Measurements from ENCODE around the gene TMEM165.

The TMEM165 gene

DNA sequence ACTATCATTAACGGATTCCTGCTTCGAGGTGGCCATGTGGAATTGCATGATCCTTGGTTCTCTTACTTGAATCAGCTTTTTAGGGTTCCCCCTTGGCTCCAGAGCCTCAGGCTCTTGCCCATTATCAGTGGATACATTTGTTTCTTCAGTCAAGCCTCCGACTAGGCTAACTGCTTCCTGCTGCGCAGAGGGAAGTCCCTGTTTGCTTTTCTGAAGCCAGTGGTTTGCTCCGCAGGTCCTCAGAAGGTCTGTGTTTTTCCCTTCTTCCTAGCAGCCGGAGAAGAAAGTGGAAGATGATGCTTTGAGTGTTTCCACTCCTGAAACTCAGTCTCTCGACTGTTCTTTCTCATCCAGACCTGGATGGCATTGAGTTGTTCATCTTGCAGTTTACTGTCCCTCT is 29.1 kb upstream of the TMEM165 start:
- no peak for DNase-seq
- H3K4me3 ChIP-seq (ENCODE audit: insufficient read depth, low read depth, low read length, poor library complexity, severe bottlenecking): no peak overlapping the region
- H3K27me3 ChIP-seq (replicated peaks; ENCODE audit: control insufficient read depth, insufficient read depth, low read length, poor library complexity, severe bottlenecking): no peaks in the 10 kb centered on the region
- no peak overlapping the region for H3K27ac ChIP-seq (ENCODE audit: insufficient read depth, low read length, poor library complexity, severe bottlenecking)
- H3K36me3 ChIP-seq (ENCODE audit: control insufficient read depth, insufficient read depth, low read length): no peaks in the 10 kb centered on the region
- no peaks in the 10 kb centered on the region for H3K4me1 ChIP-seq (ENCODE audit: control insufficient read depth, insufficient read depth, low read length, poor library complexity, severe bottlenecking)
- no peaks in the 10 kb centered on the region for H3K9me3 ChIP-seq (ENCODE audit: control insufficient read depth, low read length)

DNA sequence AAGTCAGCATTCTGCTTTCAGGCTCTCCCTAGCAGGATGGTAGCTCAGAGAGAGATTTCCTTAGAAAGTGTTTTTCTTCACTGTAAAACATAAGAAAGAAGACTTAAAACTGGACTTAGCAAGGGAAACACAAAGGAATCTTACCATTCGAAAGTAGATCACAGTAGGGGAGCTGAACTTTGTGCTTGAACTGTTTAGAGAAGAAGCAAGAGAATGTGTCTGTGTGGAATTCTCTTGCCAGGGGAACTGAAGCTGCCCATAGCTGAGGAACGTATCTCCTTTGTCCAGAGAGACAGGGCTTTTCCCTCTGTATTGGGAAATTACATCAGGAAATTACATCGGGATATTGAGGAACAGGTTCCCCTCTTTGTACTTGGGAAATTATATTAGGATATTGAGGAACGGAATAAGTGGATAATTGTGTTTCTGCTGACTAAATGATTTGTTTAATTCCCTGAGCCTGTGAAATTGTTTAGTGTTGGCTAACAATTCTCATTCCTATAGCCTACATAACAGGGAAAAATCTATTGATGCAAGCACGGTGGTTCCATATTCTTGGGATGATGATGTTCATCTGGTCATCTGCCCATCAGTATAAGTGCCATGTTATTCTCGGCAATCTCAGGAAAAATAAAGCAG is 28.6 kb upstream of the TMEM165 start:
- H3K4me3 ChIP-seq (ENCODE audit: insufficient read depth, low read depth, low read length, poor library complexity, severe bottlenecking): no peak overlapping the region

GRCh38 chr4:55369968-55370367 is 25.8 kb upstream of the TMEM165 start:
- H3K9me3 ChIP-seq (ENCODE audit: control insufficient read depth, low read length): no peaks in the 10 kb centered on the region
- no peaks in the 10 kb centered on the region for H3K4me1 ChIP-seq (ENCODE audit: control insufficient read depth, insufficient read depth, low read length, poor library complexity, severe bottlenecking)
- no peaks in the 10 kb centered on the region for H3K36me3 ChIP-seq (ENCODE audit: control insufficient read depth, insufficient read depth, low read length)
- no peak overlapping the region for H3K27ac ChIP-seq (ENCODE audit: insufficient read depth, low read length, poor library complexity, severe bottlenecking)
- no peak for DNase-seq
- H3K4me3 ChIP-seq (ENCODE audit: insufficient read depth, low read depth, low read length, poor library complexity, severe bottlenecking): no peak overlapping the region
- H3K27me3 ChIP-seq (replicated peaks; ENCODE audit: control insufficient read depth, insufficient read depth, low read length, poor library complexity, severe bottlenecking): no peaks in the 10 kb centered on the region

More for the DNA sequence above, 28.6 kb upstream of the TMEM165 start:
- Histone ChIP-seq H3K27ac (ENCODE audit: insufficient read depth, low read length, poor library complexity, severe bottlenecking) (no peak overlapping the region), H3K36me3 (ENCODE audit: control insufficient read depth, insufficient read depth, low read length) (no peaks in the 10 kb centered on the region), H3K9me3 (ENCODE audit: control insufficient read depth, low read length) (no peaks in the 10 kb centered on the region), H3K27me3 (replicated peaks; ENCODE audit: control insufficient read depth, insufficient read depth, low read length, poor library complexity, severe bottlenecking) (no peaks in the 10 kb centered on the region), H3K4me1 (ENCODE audit: control insufficient read depth, insufficient read depth, low read length, poor library complexity, severe bottlenecking) (no peaks in the 10 kb centered on the region)
- no peak for DNase-seq

- DNase-seq: no peak
- no peak overlapping the region for H3K27ac ChIP-seq (ENCODE audit: insufficient read depth, low read length, poor library complexity, severe bottlenecking)
Observed at GRCh38 chr4:55372259-55372658, 23.5 kb upstream of the TMEM165 start.

GRCh38 chr4:55373461-55373860 is 22.3 kb upstream of the TMEM165 start:
- no peaks in the 10 kb centered on the region for H3K4me1 ChIP-seq (ENCODE audit: control insufficient read depth, insufficient read depth, low read length, poor library complexity, severe bottlenecking)
- H3K27me3 ChIP-seq (replicated peaks; ENCODE audit: control insufficient read depth, insufficient read depth, low read length, poor library complexity, severe bottlenecking): no peaks in the 10 kb centered on the region
- H3K4me3 ChIP-seq (ENCODE audit: insufficient read depth, low read depth, low read length, poor library complexity, severe bottlenecking): no peak overlapping the region
- no peak for DNase-seq
- H3K36me3 ChIP-seq (ENCODE audit: control insufficient read depth, insufficient read depth, low read length): no peaks in the 10 kb centered on the region
- no peak overlapping the region for H3K27ac ChIP-seq (ENCODE audit: insufficient read depth, low read length, poor library complexity, severe bottlenecking)
- no peaks in the 10 kb centered on the region for H3K9me3 ChIP-seq (ENCODE audit: control insufficient read depth, low read length)

More at GRCh38 chr4:55372259-55372658, 23.5 kb upstream of the TMEM165 start:
- H3K4me3 ChIP-seq (ENCODE audit: insufficient read depth, low read depth, low read length, poor library complexity, severe bottlenecking): no peak overlapping the region
- no peaks in the 10 kb centered on the region for H3K27me3 ChIP-seq (replicated peaks; ENCODE audit: control insufficient read depth, insufficient read depth, low read length, poor library complexity, severe bottlenecking)
- no peaks in the 10 kb centered on the region for H3K4me1 ChIP-seq (ENCODE audit: control insufficient read depth, insufficient read depth, low read length, poor library complexity, severe bottlenecking)
- no peaks in the 10 kb centered on the region for H3K36me3 ChIP-seq (ENCODE audit: control insufficient read depth, insufficient read depth, low read length)
- H3K9me3 ChIP-seq (ENCODE audit: control insufficient read depth, low read length): no peaks in the 10 kb centered on the region

GRCh38 chr4:55376698-55377097 is 19.1 kb upstream of the TMEM165 start:
- Histone ChIP-seq H3K27me3 (replicated peaks; ENCODE audit: control insufficient read depth, insufficient read depth, low read length, poor library complexity, severe bottlenecking) (no peaks in the 10 kb centered on the region), H3K4me3 (ENCODE audit: insufficient read depth, low read depth, low read length, poor library complexity, severe bottlenecking) (no peak overlapping the region), H3K4me1 (ENCODE audit: control insufficient read depth, insufficient read depth, low read length, poor library complexity, severe bottlenecking) (no peaks in the 10 kb centered on the region), H3K27ac (ENCODE audit: insufficient read depth, low read length, poor library complexity, severe bottlenecking) (no peak overlapping the region), H3K9me3 (ENCODE audit: control insufficient read depth, low read length) (no peaks in the 10 kb centered on the region), H3K36me3 (ENCODE audit: control insufficient read depth, insufficient read depth, low read length) (no peaks in the 10 kb centered on the region)
- no peak for DNase-seq

GRCh38 chr4:55378617-55379467 is 16.9 kb upstream of the TMEM165 start:
- Histone ChIP-seq H3K27ac (ENCODE audit: insufficient read depth, low read length, poor library complexity, severe bottlenecking) (no peak overlapping the region), H3K9me3 (ENCODE audit: control insufficient read depth, low read length) (no peaks in the 10 kb centered on the region), H3K36me3 (ENCODE audit: control insufficient read depth, insufficient read depth, low read length) (no peaks in the 10 kb centered on the region), H3K4me1 (ENCODE audit: control insufficient read depth, insufficient read depth, low read length, poor library complexity, severe bottlenecking) (no peaks in the 10 kb centered on the region), H3K27me3 (replicated peaks; ENCODE audit: control insufficient read depth, insufficient read depth, low read length, poor library complexity, severe bottlenecking) (no peaks in the 10 kb centered on the region), H3K4me3 (ENCODE audit: insufficient read depth, low read depth, low read length, poor library complexity, severe bottlenecking) (no peak overlapping the region)
- no peak for DNase-seq

DNA sequence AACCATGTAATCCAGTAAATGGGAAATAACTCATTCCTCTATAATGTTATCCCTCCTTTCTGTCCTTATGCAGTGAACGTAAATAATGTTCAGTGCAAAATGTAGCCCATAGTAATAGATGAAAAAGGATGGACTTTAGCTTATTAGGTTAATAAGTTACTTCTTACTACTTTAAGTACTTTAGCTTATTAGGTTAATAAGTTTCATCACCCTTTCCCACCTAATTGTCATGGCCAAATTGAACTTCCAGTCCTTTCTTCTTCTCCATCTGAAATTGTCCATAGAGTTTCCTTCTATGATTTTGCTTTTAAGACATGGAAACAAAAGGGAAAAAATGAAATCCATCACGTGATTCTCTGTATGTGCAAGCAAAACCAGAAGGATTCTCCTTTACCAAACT is 15.2 kb upstream of the TMEM165 start:
- DNase-seq: no peak
- no peaks in the 10 kb centered on the region for H3K27me3 ChIP-seq (replicated peaks; ENCODE audit: control insufficient read depth, insufficient read depth, low read length, poor library complexity, severe bottlenecking)
- no peak overlapping the region for H3K27ac ChIP-seq (ENCODE audit: insufficient read depth, low read length, poor library complexity, severe bottlenecking)
- no peaks in the 10 kb centered on the region for H3K4me1 ChIP-seq (ENCODE audit: control insufficient read depth, insufficient read depth, low read length, poor library complexity, severe bottlenecking)
- H3K4me3 ChIP-seq (ENCODE audit: insufficient read depth, low read depth, low read length, poor library complexity, severe bottlenecking): no peak overlapping the region
- no peaks in the 10 kb centered on the region for H3K36me3 ChIP-seq (ENCODE audit: control insufficient read depth, insufficient read depth, low read length)
- H3K9me3 ChIP-seq (ENCODE audit: control insufficient read depth, low read length): no peaks in the 10 kb centered on the region

- no peaks in the 10 kb centered on the region for H3K36me3 ChIP-seq (ENCODE audit: control insufficient read depth, insufficient read depth, low read length)
- no peak overlapping the region for H3K27ac ChIP-seq (ENCODE audit: insufficient read depth, low read length, poor library complexity, severe bottlenecking)
- no peak overlapping the region for H3K4me3 ChIP-seq (ENCODE audit: insufficient read depth, low read depth, low read length, poor library complexity, severe bottlenecking)
- no peak for DNase-seq
- no peaks in the 10 kb centered on the region for H3K9me3 ChIP-seq (ENCODE audit: control insufficient read depth, low read length)
- H3K4me1 ChIP-seq (ENCODE audit: control insufficient read depth, insufficient read depth, low read length, poor library complexity, severe bottlenecking): no peaks in the 10 kb centered on the region
- H3K27me3 ChIP-seq (replicated peaks; ENCODE audit: control insufficient read depth, insufficient read depth, low read length, poor library complexity, severe bottlenecking): no peaks in the 10 kb centered on the region
Observed at GRCh38 chr4:55381502-55381901, 14.3 kb upstream of the TMEM165 start.

DNA sequence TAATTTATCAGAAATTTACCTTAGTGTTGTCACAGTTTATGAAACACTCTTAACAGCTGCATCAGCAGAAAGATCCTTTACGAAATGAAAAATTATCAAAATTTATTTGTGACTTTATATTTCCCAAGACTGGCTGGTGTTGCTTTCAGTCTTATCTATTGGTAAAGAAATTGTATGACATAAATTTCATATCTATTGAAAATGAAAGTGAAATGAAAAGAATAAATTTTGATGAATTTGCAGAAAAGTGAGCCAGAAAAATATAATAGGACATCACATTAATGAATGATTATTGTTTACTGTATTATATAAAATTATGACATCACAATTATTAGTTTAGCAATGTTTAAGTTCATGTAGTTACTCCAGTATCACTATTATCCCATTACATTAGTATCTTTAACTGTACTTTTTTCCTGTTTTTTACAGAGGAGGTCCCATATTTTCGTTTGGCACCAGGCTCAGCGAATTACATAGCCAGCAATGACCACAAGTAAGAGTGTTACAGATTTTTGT is 13.2 kb upstream of the TMEM165 start:
- Histone ChIP-seq H3K27ac (ENCODE audit: insufficient read depth, low read length, poor library complexity, severe bottlenecking) (no peak overlapping the region), H3K9me3 (ENCODE audit: control insufficient read depth, low read length) (no peaks in the 10 kb centered on the region), H3K4me3 (ENCODE audit: insufficient read depth, low read depth, low read length, poor library complexity, severe bottlenecking) (no peak overlapping the region), H3K27me3 (replicated peaks; ENCODE audit: control insufficient read depth, insufficient read depth, low read length, poor library complexity, severe bottlenecking) (no peaks in the 10 kb centered on the region), H3K4me1 (ENCODE audit: control insufficient read depth, insufficient read depth, low read length, poor library complexity, severe bottlenecking) (no peaks in the 10 kb centered on the region), H3K36me3 (ENCODE audit: control insufficient read depth, insufficient read depth, low read length) (no peaks in the 10 kb centered on the region)
- no peak for DNase-seq

Data from effector memory CD4-positive, alpha-beta T cell (primary cell).